Stimulated activated CD4-positive, alpha-beta T cell treated with anti-CD3 and anti-CD28 coated beads, Interleukin-4, amount 100 ng/mL, for 48 hours (primary cell): ENCODE measurements around the gene KRTAP4-8.
"Not testable (repeated sequence)": the region's sequence is repeated elsewhere in the genome, so short reads cannot be mapped to it uniquely, and the experiment has no call there.

Experiments
- DNase-seq, 2 donors: peaks; one replicate each; pipeline ENCODE4 v3.0.0-alpha.2; 2020; ENCODE audit warnings: low read depth in 2 of 2

Gene KRTAP4-8

DNA sequence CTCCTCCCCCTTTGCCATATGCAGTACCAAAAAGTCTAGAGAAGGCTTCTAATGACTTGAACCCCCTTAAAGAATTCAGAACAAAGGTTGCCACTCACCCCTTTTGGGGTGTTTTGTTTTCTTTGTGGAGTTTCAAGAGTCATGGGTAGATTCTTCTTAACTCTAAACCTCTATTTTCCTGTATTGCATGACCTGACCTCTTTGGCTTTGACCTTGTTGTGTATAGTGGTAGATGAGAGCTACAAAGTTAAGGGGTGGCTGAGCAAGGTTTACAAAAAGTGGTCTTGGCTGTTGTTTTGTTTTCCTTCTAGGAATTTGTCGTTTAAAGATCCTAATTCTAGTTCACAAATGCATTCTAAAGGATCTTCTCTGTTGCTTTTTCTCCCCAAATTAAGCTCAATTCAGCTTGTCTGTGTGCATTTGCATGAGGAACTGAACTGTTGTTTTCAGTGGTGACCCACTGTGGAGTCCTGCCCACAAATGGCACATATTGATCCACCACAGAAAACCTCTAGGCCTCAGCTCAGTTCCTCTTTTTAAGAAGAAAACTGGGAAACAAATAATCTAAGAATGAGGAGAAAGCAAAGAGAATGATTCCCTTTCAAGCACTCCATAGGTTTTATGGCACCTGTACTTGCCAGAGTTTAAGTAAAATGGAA lies 10.9 kb upstream of the KRTAP4-8 start:
- not testable (repeated sequence) for DNase-seq

DNA sequence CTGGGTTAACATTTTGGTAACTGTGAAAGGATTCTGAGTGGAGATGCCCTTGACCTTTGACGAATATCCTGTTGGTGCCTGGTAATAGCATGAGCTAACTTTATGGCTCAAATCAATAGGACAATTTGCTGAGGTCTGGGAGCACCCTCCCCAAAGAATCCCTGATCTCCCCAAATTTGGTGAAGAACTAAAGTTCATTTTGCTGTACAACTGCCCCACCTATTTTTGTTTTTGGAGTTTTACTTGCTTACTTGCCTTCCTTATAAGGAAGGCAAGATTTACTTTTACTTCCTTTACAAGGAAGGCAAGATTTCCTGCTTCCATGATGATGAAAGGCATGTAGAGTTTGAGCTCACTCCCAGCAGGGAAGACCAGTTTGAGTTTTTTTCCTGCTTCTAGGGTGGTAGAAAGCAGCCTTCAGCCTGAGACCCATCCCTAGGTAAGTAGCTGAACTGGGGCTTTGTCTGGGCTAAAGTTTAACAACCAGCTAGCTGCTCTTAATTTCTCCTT lies 10.1 kb upstream of the KRTAP4-8 start:
- no peak for DNase-seq

DNA sequence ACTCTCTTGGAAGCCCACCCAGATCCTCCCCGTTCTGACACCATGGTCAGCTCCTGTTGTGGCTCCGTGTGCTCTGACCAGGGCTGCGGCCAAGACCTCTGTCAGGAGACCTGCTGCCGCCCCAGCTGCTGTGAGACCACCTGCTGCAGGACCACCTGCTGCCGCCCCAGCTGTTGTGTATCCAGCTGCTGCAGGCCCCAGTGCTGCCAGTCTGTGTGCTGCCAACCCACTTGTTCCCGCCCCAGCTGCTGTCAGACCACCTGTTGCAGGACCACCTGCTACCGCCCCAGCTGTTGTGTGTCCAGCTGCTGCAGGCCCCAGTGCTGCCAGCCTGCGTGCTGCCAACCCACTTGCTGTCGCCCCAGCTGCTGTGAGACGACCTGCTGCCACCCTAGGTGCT lies 7.4 kb upstream of the KRTAP4-8 start, which contains the start of gene KRTAP4-9:
Gene KRTAP4-9 (plus strand): TSS at position 43 of the 400 bp plus-strand sequence. CDS start 0 bp downstream, at position 43.
- not testable (repeated sequence) for DNase-seq

DNA sequence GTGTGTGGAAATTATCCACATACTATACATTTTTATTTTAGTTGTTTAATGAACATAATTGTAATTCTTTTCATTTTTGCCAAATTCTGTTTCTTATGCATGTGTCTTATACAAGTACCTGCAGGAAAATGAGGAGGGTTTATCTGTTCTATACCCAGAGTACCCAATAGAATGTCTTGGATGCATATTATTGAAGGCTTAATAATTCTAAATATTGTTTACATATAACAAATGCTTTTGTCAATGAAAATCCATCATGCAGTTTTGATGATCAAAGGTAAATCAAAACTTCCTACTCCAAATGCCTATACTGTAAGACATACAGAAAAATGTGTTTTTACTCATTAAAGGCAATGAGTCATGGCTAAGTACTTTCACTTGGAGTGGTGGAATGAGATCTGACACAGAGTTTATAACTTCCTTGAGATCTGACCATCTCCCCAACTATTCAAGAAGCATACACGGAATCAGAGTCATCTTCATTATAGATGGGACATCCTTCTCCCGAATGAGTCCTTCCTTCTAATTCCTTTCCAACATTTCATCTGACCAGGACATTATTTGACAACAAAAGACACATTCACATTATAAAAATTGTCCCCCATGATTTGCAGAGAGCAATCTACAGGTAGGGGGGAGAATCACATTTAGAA lies 6.6 kb upstream of the KRTAP4-8 start:
- not testable (repeated sequence) for DNase-seq

DNA sequence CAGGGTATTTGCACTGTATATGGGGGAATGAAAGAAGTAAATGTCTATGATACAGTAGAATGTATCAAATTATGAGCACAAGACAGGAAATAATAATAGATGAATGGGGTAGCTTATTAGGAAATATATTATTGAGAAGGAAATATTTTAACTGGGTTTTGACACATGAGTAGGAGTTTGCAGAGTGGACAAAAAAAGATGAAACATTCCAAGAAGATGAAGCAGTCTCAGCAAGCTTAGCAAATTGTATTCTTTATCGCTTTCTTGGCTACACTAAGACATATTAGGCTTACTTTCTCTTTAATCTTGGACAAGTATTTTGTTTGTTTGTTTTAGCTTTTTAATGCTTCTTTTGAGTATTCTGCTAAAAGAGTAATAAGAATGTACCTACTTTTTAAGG lies 6.0 kb upstream of the KRTAP4-8 start:
- no peak for DNase-seq

DNA sequence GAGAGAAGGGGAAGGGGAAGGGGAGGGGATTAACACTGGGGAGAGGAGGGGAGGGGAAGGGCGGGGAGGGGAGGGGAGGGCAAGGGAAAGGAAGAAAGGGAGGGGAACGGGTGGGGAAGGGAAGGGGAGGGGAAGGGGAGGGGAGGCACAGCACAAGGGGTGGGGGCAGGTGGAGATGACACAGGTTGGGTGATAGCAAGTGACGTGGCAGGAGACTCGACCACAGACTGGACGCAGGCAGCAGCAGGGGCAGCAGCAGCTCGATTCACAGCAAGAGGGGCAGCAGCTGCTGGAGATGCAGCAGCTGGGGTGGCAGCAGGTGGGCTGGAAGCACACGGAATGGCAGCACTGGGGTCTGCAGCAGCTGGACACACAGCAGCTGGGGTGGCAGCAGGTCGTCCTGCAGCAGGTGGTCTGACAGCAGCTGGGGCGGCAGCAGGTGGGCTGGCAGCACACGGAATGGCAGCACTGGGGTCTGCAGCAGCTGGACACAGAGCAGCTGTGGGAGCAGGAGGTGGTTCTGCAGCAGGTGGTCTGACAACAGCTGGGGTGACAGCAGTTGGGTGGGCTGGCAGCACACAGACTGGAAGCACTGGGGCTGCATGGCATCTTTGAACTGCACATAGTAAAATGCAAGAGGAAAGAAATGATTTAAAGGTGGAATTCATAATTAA lies 3.8 kb upstream of the KRTAP4-8 start, which contains the start of gene KRTAP4-16:
Gene KRTAP4-16 (minus strand): TSS at position 624 of the 674 bp plus-strand sequence. CDS start 0 bp downstream, at position 624.
- no peak for DNase-seq

DNA sequence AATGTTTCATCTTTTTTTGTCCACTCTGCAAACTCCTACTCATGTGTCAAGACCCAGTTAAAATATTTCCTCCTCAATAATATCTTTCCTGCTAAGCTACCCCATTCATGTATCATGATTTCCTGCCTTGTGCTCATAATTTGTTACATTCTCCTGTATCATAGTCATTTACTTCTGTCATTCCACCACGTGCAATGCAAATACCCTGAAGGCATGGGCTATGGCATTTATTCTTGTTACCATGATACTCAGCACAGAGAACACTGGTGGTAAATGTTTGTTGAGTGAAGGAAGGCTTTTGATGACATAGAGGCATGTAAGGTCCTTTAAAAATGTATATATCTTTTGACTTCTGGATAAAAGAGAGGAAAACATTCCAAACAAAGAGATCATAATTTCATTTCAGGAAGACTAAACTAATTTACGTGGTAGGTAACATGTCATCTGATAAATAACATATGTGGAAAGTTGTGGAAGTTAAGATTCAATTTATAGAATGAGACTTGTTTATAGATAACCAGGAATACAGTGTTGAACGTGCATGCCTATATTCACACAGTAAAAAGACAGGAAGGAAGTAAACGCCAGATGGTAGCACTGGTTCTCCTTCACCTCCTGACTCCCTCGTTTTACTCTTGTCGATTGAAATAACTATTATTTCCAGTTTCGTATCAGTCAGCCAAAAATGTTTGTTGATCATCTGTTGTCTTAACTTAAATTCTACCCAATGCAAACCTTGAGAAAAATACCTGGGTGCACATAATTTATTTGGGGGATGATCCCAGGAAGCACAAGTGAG lies 1.9 kb upstream of the KRTAP4-8 start:
- DNase-seq, result not testable (repeated sequence)

DNA sequence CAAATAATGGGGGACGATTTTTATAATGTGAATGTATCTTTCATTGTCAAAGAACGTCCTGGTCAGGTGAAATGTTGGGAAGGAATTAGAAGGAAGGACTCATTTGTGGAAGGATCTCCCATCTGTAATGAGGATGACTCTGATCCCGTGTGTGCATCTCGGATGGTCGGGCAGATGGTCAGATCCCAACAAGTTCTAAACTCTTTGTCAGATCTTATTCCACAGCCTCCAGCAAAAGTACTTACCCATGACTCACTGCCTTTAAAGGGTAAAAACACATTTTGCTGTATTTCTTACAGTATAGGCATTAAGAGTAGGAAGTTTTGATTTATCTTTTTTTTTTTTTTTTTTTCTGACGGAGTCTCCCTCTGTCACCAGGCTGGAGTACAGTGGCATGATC lies 539 bp upstream of the KRTAP4-8 start:
- no peak for DNase-seq

DNA sequence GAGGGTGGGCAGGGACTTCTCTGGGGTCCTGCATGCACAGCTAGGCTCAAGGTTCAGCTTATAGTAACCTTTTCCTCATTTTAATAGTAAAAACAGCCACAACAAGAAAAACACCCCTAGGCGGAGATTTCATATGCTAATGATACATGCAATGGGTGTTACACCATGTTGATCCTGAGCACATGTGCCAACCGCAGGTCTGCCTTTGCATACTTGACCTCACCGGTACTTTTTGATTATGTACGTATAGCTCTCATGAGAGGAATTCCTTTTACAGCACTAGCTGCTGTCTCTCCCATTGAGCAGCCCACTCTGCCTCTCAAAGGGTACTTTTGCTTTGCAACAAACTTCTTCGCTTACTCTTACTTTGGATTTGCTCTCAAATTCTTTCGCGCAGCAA lies 1.9 kb downstream of the KRTAP4-8 start:
- no peak for DNase-seq

DNA sequence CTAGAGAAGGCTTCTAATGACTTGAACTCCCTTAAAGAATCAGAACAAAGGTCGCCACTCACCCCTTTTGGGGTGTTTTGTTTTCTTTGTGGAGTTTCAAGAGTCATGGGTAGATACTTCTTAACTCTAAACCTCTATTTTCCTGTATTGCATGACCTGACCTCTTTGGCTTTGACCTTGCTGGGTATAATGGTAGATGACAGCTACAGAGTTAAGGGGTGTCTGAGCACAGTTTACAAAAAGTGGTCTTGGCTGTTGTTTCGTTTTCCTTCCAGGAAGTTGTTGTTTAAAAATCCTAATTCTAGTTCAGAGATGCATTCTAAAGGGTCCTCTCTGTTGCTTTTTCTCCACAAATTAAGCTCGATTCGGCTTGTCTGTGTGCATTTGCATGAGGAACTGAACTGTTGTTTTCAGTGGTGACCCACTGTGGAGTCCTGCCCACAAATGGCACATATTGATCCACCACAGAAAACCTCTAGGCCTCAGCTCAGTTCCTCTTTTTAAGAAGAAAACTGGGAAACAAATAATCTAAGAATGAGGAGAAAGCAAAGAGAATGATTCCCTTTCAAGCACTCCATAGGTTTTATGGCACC lies 9.1 kb downstream of the KRTAP4-8 start:
- not testable (repeated sequence) for DNase-seq

DNA sequence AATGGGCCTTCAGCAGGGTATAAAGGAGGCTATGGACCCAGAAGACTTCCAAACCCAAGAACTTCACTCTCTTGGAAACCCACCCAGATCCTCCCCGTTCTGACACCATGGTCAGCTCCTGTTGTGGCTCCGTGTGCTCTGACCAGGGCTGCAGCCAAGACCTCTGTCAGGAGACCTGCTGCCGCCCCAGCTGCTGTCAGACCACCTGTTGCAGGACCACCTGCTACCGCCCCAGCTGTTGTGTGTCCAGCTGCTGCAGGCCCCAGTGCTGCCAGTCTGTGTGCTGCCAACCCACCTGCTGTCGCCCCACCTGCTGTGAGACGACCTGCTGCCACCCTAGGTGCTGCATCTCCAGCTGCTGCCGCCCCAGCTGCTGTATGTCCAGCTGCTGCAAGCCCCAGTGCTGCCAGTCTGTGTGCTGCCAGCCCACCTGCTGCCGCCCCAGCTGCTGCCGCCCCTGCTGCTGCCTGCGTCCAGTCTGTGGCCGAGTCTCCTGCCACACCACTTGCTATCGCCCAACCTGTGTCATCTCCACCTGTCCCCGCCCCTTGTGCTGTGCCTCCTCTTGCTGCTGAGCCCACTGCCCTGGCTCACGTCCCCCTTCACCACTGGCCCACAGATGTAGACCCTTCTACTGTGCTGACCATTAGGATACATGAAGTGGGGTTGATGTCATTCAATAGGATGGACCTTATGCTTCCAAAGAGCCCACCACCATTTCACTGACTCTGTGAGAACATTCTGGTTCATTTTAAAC lies 13.7 kb downstream of the KRTAP4-8 start, which contains the start of gene KRTAP4-7:
Gene KRTAP4-7 (plus strand): TSS at position 51 of the 757 bp plus-strand sequence. CDS start 57 bp downstream, at position 108.
- DNase-seq, result not testable (repeated sequence)

DNA sequence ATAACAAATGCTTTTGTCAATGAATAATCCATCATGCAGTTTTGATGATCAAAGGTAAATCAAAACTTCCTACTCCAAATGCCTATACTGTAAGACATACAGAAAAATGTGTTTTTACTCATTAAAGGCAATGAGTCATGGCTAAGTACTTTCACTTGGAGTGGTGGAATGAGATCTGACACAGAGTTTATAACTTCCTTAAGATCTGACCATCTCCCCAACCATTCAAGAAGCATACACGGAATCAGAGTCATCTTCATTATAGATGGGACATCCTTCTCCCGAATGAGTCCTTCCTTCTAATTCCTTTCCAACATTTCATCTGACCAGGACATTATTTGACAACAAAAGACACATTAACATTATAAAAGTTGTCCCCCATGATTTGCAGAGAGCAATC lies 14.5 kb downstream of the KRTAP4-8 start:
- DNase-seq, result not testable (repeated sequence)

DNA sequence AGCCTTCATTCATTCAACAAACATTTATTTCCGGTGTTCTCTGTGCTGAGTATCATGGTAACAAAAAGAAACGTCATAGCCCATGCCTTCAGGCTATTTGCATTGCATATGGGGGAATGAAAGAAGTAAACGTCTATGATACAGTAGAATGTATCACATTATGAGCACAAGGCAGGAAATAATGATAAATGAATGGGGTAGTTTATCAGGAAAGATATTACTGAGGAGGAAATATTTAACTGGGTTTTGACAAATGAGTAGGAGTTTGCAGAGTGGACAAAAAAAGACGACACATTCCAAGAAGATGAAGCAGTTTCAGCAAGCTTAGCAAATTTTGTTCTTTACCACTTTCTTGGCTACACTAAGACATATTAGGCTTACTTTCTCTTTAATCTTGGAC lies 15.3 kb downstream of the KRTAP4-8 start:
- DNase-seq, result no peak

DNA sequence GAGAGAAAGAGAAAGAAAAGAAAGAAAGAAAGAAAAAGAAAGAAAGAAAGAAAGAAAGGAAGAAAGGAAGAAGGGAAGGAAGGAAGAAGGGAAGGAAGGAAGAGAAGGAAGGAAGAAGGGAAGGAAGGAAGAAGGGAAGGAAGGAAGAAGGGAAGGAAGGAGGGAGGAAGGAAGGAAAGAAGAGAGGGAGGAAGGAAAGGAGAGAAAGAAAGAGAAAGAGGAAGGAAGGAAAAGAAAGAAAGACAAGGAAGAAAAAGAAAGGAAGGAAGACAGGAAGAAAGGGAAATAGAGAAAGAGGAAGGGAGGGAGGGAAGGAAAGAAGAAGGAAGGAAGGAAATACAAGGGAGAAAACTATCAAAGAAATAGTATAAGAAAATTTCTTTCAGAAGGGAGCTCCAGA lies 21.2 kb downstream of the KRTAP4-8 start:
- DNase-seq, result no peak

DNA sequence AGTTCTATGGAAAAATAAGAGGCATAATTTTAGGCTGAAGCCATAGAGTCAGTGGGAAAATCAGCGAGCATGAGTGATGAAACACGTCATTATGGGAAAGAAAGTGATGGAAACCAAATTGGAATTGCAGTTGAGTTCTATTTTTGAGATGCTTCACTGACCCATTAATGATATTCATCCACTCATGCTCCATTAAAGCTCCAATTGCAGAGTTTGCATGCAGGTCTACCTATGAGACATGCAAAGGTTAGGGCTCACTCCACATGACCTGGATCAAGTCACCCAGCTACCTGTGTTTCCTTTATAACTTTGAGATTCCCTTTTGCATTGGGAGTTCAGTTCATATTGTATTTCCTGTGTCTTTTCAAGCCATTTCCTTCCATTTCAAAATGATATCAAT lies 24.3 kb downstream of the KRTAP4-8 start:
- DNase-seq, result no peak

DNA sequence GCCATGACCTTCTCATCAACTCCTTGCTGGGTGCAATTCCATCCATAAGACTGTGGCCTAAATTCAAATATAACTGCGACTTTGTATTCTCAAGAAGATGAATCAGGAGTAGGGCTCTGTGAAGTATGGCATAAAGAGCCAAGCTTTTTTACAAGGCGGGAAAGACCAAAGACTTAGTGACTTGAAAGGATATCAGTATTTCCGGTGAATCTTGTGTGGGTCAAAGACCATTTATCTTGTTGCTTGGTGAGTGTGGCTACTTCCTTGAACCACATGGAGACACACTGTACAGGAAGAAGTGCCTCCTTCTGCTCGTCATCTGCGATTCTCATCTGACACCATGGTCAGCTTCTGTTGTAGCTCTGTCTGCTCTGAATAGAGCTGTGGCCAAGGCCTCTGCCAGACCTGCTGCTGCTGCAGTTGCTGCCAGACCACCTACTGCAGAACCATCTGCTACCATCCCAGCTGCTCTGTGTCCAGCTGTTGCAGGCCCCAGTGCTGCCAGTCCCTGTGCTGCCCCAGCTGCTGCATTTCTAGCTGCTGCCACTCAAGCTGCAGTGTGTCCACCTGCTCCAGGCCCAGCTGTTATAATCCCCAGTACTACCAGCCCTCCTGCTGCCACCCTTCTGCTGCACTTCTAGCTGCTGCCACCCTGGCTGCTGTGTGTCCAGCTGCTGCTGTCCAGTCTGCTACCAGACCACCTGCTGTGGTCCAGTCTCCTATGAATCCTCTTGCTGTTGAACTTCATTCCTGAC lies 26.2 kb downstream of the KRTAP4-8 start:
- no peak for DNase-seq

DNA sequence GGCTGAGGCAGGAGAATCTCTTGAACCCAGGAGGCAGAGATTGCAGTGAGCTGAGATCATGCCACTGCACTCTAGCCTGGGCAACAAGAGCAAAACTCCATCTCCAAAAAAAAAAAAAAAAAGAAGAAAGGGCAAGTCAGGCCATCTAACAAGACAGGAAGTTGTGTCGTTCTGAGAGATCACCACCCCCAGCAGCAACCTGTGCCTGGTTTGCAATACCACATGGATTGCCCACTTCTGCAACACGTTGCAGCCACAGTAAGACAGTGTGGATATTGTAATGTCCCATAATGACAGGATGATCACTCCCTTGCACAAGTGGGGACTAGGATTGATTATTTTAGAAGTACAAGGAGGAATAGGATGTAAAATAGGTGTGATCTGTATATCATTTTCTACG lies 28.9 kb downstream of the KRTAP4-8 start:
- DNase-seq, result no peak

DNA sequence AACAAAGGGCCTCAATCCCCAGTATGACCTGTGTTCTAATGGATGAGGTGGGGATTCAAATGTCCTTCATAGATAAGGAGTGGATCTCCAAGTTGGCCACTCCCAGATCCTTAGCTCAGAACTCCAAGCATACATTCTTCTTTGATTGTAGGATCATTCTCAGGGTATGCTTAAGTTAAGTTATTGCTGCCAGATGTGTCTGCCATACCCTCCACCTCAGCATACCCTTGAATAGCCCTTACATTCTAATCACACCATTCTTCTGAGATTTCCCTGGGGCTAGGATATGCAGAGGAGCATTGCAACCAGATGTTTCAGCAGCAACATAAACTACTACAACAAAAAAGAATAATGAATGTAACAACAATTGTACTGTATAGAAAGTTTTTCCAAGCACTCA lies 30.7 kb downstream of the KRTAP4-8 start:
- DNase-seq, result no peak

DNA sequence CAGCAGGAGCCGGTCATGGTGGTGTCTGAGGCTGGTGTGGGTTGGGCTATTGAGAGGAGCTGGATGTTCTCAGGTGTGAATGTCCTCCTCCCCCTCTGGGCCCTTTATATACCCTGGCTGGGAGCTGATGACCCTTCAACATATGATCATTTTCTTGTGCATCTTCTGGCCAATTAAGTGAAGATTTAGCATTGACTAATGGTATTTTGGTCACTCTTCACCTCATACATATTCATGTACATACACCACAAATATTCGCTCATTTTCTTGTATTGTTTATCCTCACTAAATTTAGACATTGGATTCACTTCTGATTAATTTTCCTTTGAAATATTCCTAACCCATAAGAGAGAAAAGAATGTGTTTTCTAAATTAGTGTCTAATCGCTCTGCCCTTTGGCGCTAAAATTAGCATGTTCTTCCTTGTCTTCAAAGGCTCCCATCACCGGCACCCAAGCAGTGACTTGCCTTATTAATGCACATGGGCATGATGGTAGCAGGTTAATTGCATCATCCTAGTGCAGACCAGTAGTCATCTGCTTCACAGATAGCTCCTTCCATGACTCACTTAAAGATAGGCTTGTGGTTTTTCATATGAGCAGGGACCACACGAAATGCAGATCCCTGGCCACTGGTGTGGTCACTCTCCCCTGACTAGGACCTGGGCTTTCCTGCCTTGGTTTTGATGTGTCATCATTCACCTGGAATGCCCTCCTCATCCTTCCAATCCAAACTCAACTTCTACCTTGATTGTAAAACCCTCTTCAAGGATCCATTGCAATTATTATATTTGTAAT lies 31.9 kb downstream of the KRTAP4-8 start, which contains the start of gene KRTAP2-4:
Gene KRTAP2-4 (minus strand): TSS at position 51 of the 796 bp plus-strand sequence. CDS start 34 bp downstream, at position 17.
- DNase-seq, result no peak
